NB4 (cell line): Measurements from ENCODE around the gene PGPEP1.
"Not testable (repeated sequence)": the region's sequence is repeated elsewhere in the genome, so short reads cannot be mapped to it uniquely, and the experiment has no call there.

ENCODE experiments used
- DNase-seq: peaks from one replicate; pipeline ENCODE4 v3.0.0; 2010; ENCODE audit warnings: low read depth
- H3K4me3 ChIP-seq: one replicate; pipeline ENCODE4 v1.5.1; 2011; ENCODE audit warnings: mild to moderate bottlenecking, low read depth, low read length, moderate library complexity
- MAX ChIP-seq: IDR thresholded peaks from 2 replicates; pipeline ENCODE4 v1.6.1; 2011; ENCODE audit warnings: low read depth, low read length
- MYC ChIP-seq: IDR thresholded peaks from 2 replicates; pipeline ENCODE4 v1.6.1; 2011; ENCODE audit warnings: low read depth, low read length
- POLR2A ChIP-seq: IDR thresholded peaks from 2 replicates; pipeline ENCODE4 v1.6.1; 2011; ENCODE audit warnings: mild to moderate bottlenecking; ENCODE audit not compliant: insufficient read length; ENCODE audit errors: extremely low read depth
- TF ChIP-seq, protein P1 (sequence below): IDR thresholded peaks from one replicate; pipeline ENCODE4 v1.5.1; 2012; ENCODE audit warnings: low read depth, low read length

Gene PGPEP1

DNA sequence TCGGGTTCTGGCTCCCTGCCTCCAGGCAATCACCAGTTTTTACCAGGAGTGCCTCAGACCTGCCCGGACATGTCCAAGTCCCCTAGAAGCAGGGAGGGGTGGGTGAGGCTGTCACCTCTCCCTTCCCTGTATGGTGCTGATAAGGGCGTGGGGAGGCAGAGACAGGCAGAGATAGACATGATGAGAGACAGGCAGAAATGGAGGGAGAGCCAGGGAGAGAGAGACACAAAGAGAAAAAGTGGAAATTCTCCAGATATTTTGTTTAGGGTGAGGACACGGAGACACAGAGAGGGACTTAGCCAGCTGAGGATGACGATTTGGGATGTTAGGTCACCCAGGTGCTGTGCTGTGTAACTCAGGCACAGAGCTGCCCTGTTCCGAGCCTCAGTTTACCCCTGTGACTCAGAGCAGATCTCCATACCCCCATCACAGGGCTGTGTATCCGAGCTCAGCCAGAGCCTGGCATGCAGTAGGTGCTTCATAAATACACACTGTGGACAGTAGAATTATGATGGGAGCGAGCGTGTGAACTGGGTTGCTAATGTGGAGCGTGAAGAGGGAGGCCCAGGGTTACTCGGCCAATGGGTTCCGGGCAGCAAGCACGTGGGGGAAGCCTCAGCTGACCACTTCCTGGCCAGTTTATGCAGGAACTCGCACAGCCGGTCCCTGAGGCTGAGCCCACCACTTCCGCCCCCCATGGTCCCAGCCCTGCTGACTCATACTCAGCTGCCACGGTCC, 33.7 kb downstream of the PGPEP1 start:
- no peak overlapping the region for H3K4me3 ChIP-seq
- peak; percentile 97 for DNase-seq
- TF ChIP-seq MYC (peak; percentile 91), MAX (peak; percentile 97)
- TF ChIP-seq, protein P1, sequence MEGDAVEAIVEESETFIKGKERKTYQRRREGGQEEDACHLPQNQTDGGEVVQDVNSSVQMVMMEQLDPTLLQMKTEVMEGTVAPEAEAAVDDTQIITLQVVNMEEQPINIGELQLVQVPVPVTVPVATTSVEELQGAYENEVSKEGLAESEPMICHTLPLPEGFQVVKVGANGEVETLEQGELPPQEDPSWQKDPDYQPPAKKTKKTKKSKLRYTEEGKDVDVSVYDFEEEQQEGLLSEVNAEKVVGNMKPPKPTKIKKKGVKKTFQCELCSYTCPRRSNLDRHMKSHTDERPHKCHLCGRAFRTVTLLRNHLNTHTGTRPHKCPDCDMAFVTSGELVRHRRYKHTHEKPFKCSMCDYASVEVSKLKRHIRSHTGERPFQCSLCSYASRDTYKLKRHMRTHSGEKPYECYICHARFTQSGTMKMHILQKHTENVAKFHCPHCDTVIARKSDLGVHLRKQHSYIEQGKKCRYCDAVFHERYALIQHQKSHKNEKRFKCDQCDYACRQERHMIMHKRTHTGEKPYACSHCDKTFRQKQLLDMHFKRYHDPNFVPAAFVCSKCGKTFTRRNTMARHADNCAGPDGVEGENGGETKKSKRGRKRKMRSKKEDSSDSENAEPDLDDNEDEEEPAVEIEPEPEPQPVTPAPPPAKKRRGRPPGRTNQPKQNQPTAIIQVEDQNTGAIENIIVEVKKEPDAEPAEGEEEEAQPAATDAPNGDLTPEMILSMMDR, result no peak

DNA sequence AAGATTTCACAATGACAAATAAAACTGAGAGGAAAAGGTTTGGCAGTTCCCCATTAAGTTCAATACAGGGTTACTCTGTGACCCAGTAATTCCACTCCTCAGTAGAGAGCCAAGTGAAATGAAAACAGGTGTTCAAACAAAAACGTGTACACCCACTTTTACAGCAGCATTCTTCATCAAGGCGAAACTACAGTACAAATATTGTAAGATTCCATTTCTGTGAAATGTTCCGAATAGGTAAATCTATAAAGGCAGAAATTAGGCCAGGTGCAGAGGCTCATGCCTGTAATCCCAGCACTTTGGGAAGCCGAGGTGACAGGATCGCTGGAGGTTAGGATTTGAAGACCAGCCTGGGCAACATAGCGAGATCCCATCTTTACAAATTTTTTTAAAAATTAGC, 36.6 kb downstream of the PGPEP1 start:
- no peak for TF ChIP-seq MYC
- no peak overlapping the region for H3K4me3 ChIP-seq
- DNase-seq, result no peak

DNA sequence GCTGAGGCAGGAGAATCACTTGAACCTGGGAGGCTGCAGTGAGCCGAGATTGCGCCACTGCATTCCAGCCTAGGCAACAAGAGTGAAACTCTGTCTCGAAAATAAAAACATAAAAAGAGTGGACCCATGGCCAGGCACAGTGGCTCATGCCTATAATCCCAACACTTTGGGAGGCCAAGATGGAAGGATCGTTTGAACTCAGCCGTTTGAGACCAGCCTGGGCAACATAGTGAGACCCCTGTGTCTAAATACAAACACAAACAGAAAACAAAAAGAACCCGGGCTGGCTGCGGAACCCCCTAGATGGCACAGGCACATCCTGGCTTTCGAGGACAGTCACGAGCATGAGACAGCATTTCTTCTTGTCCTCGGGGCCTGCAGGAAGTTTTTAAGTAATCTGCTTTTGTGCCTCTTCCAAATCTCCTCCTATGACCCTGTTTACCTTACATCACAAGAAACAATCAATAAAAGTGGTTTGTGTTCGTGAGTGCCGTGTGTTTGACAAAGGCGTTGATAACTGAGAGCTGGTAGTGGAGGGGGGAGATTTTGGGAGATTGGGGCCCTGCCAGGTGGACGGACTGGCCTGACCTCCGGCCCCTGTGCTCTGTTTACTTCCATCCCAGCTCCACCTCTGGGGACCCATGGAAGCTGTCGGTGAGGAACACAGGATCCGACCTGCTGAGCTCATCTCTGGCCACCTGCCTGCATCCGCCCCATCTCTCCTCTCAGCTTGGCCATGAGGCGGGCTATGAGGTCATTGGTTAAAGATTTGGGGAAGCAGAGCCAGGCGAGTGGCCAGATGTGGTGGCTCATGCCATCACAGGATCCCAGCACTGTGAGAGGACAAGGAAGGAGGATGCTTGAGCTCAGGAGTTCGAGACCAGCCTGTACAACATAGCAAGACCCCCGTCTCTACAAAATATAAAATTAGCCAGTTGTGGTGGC, 39.7 kb downstream of the PGPEP1 start:
- DNase-seq, result no peak
- no peak for TF ChIP-seq MYC
- TF ChIP-seq POLR2A, result no peak
- TF ChIP-seq MAX, result no peak
- H3K4me3 ChIP-seq, result no peak overlapping the region

- TF ChIP-seq, protein P1, result no peak
- H3K4me3 ChIP-seq, result no peak overlapping the region
- no peak for DNase-seq
Observed at GRCh38 chr19:18380843-18381242, 40.4 kb downstream of the PGPEP1 start.

DNA sequence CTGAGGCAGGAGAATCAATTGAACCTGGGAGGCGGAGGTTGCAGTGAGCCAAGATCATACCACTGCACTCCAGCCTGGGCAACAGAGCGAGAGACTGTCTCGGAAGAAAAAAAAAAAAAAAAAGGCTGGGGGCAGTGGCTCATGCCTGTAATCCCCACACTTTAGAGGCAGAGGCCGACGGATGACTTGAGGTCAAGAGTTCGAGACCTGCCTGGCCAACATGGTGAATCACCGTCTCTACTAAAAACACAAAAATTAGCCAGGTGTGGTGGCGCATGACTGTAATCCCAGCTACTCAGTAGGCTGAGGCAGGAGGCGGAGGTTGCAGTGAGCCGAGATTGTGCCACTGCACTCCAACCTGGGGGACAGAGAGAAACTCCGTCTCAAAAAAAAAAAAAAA, 43.2 kb downstream of the PGPEP1 start:
- not testable (repeated sequence) for DNase-seq, H3K4me3 ChIP-seq

DNA sequence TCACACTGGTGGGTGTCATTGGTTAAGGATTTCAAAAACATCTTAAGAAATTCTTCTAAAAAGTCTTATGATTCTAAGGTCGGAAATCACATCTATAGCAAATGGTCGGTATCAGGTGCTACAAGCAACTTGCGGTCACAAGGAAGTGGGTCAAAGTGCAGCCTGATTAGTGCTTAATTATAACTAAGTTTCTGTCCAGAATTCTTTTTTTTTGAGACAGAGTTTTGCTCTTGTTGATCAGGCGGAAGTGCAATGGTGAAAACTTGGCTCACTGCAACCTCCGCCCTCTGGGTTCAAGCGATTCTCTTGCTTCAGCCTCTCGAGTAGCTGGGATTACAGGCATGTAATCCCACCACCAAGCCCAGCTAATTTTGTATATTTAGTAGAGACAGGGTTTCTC, 44.4 kb downstream of the PGPEP1 start:
- no peak overlapping the region for H3K4me3 ChIP-seq
- no peak for DNase-seq
- TF ChIP-seq MAX (no peak), MYC (no peak)

DNA sequence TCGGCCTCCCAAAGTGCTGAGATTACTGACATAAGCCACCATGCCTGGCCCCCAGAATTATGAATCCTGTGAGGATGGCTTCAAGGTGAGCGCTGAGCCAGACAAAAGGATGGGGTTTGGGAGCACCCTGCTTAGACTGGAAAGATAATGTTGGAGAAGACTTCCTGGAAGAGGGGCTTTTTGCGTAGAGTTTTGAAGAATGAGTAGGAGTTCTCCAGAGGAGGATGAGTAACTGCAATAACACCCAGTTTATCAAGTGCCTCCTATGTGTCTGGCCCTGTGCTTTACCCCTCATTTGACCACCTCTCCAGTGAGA, 44.9 kb downstream of the PGPEP1 start:
- TF ChIP-seq POLR2A (no peak), MYC (no peak), MAX (no peak)
- TF ChIP-seq, protein P1, result no peak
- DNase-seq, result no peak
- no peak overlapping the region for H3K4me3 ChIP-seq
